Uterus (tissue), 4 donors: ENCODE results near the gene CELSR1. TPM values are rescaled to one million over a fixed set of nuclear protein-coding genes. Genes with fewer than 3 reads are reported as not detected.

Experiments
- DNase-seq, 2 donors: peaks; one replicate each; pipeline ENCODE4 v3.0.0-alpha.2; 2019 to 2020
- H3K27ac ChIP-seq, 2 donors: fragments of 200-600 bp; sonication (generic); 1 replicate in 1 of 2; 2 replicates in 1 of 2; pipeline ENCODE4 v1.5.1; 2016 to 2018
- H3K27me3 ChIP-seq, 2 donors: fragments of 200-600 bp; sonication (generic); one replicate each; pipeline ENCODE4 v1.5.1; 2018 to 2019; ENCODE audit warnings: control low read depth in 1 of 2
- H3K36me3 ChIP-seq, 2 donors: fragments of 200-600 bp; sonication (generic); one replicate each; pipeline ENCODE4 v1.5.1; 2019; ENCODE audit warnings: control low read depth in 1 of 2
- H3K4me1 ChIP-seq, 2 donors: fragments of 200-600 bp; sonication (generic); one replicate each; pipeline ENCODE4 v1.5.1; 2018 to 2019; ENCODE audit warnings: control low read depth in 1 of 2
- H3K4me3 ChIP-seq, 2 donors: fragments of 200-600 bp; sonication (generic); 1 replicate in 1 of 2; 2 replicates in 1 of 2; pipeline ENCODE4 v1.5.1; 2018 to 2019; ENCODE audit warnings: mild to moderate bottlenecking in 1 of 2
- H3K9me3 ChIP-seq, 2 donors: fragments of 200-600 bp; sonication (generic); one replicate each; pipeline ENCODE4 v1.5.1; 2019; ENCODE audit warnings: control low read depth in 1 of 2
- CTCF ChIP-seq, 4 experiments: fragments of 200-600 bp in 2 of 4; fragments of 450-650 bp in 2 of 4; sonication (generic) in 2 of 4; IDR thresholded peaks; one replicate each; pipeline ENCODE4 v1.5.1; 2016 to 2019; ENCODE audit warnings: antibody characterized with exemption in 4 of 4, mild to moderate bottlenecking in 2 of 4, moderate library complexity in 1 of 4
- POLR2A ChIP-seq, 2 donors: fragments of 450-650 bp; IDR thresholded peaks; one replicate each; pipeline ENCODE4 v1.6.1; 2016; ENCODE audit warnings: antibody characterized with exemption in 2 of 2, mild to moderate bottlenecking in 1 of 2, moderate library complexity in 1 of 2
- intact Hi-C: fragments of 100-400 bp; cut with DNase I; formaldehyde crosslinking; loops from one replicate; pipeline ENCODE4 v1.15.1; 2023; ENCODE audit warnings: low total_unique reads
- total RNA-seq, 4 donors: library from RNA; depleted of rRNA in 3 of 4; stranded (reverse); fragments of >200 nt in 3 of 4; gene quantifications; one replicate each; pipeline versions ENCODE4 v1.1.0 to v1.2.4, GENCODE V29; 2014 to 2023
- donor health status: DM: yes; HTN: yes; CAD: no.

Gene CELSR1
- total RNA-seq, 4 donors from 2014 or later: 1.5 to 15.8 (median 8.4) TPM

- Histone ChIP-seq H3K27me3 (no peaks in the 10 kb centered on the region), H3K4me1 (no peaks in the 10 kb centered on the region), H3K9me3 (no peaks in the 10 kb centered on the region), H3K27ac (no peak overlapping the region), H3K4me3 (no peak overlapping the region), H3K36me3 (no peaks in the 10 kb centered on the region)
- intact Hi-C loops: no loop called here
- no peak for TF ChIP-seq POLR2A (IDR thresholded peaks at IDR 0.05)
- no peak for TF ChIP-seq CTCF (IDR thresholded peaks at IDR 0.05)
- DNase-seq: no peak
These were observed 86.4 kb downstream of the CELSR1 start for GRCh38 chr22:46450931-46451561.

GRCh38 chr22:46449974-46450745, 87.3 kb downstream of the CELSR1 start:
- H3K27ac ChIP-seq: no peak overlapping the region
- intact Hi-C loops: no loop called here
- H3K27me3 ChIP-seq: no peaks in the 10 kb centered on the region
- DNase-seq: no peak
- no peaks in the 10 kb centered on the region for H3K36me3 ChIP-seq
- no peak overlapping the region for H3K4me3 ChIP-seq
- no peaks in the 10 kb centered on the region for H3K4me1 ChIP-seq
- no peak for TF ChIP-seq CTCF (IDR thresholded peaks at IDR 0.05)
- TF ChIP-seq POLR2A (IDR thresholded peaks at IDR 0.05): no peak
- no peaks in the 10 kb centered on the region for H3K9me3 ChIP-seq

GRCh38 chr22:46449116-46449691, 88.2 kb downstream of the CELSR1 start:
- TF ChIP-seq POLR2A (IDR thresholded peaks at IDR 0.05): no peak
- TF ChIP-seq CTCF (IDR thresholded peaks at IDR 0.05): no peak
- Histone ChIP-seq H3K36me3 (no peaks in the 10 kb centered on the region), H3K27ac (no peak overlapping the region), H3K4me1 (no peaks in the 10 kb centered on the region), H3K9me3 (no peaks in the 10 kb centered on the region), H3K4me3 (no peak overlapping the region), H3K27me3 (no peaks in the 10 kb centered on the region)
- intact Hi-C loops: no loop called here
- DNase-seq: no peak

GRCh38 chr22:46448333-46448732, 89.1 kb downstream of the CELSR1 start:
- TF ChIP-seq CTCF (IDR thresholded peaks at IDR 0.05) (no peak), POLR2A (IDR thresholded peaks at IDR 0.05) (no peak)
- intact Hi-C loops: no loop called here
- DNase-seq: no peak
- Histone ChIP-seq H3K27ac (no peak overlapping the region), H3K4me3 (no peak overlapping the region), H3K9me3 (no peaks in the 10 kb centered on the region), H3K36me3 (no peaks in the 10 kb centered on the region), H3K27me3 (no peaks in the 10 kb centered on the region), H3K4me1 (no peaks in the 10 kb centered on the region)

- no peaks in the 10 kb centered on the region for H3K4me1 ChIP-seq
- DNase-seq: no peak
- H3K4me3 ChIP-seq: no peak overlapping the region
- TF ChIP-seq POLR2A (IDR thresholded peaks at IDR 0.05) (no peak), CTCF (IDR thresholded peaks at IDR 0.05) (no peak)
- H3K36me3 ChIP-seq: no peaks in the 10 kb centered on the region
- no peak overlapping the region for H3K27ac ChIP-seq
- no peaks in the 10 kb centered on the region for H3K27me3 ChIP-seq
- intact Hi-C loops: no loop called here
- H3K9me3 ChIP-seq: no peaks in the 10 kb centered on the region
These were observed 89.5 kb downstream of the CELSR1 start for GRCh38 chr22:46447906-46448305.
